ENCODE results near the gene MRTFA.

DNA sequence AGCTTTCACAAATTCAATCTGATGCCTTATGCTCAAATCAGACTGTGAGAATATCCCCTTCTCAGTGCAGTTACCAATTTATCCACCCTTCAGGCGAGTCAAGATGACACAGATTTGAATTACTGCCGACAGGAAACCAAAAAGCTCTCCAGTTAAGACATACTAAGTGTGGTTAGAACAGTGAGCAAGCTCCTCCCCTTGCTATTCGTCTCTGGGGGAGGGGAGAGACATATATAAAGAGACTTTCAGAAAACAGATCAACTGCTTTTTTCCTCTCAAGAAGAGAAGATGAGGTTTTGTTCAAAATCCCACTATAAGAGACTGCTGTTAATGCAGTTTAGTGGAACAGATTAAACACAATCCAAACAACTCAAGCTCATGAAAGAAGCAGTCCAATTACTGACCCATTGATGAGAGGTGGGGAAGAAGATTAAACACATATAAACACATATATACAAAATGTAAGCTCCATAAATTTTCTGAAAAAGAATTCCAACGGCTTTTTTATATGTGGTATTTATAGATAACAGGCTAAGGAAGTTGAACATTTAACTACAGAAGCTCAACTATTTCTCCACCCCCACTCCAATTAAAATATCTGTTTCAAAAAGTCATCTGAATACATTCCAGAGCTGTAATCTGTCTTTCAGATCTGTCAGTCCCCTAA, 102.7 kb downstream of the MRTFA start:
- TF ChIP-seq, protein P1, sequence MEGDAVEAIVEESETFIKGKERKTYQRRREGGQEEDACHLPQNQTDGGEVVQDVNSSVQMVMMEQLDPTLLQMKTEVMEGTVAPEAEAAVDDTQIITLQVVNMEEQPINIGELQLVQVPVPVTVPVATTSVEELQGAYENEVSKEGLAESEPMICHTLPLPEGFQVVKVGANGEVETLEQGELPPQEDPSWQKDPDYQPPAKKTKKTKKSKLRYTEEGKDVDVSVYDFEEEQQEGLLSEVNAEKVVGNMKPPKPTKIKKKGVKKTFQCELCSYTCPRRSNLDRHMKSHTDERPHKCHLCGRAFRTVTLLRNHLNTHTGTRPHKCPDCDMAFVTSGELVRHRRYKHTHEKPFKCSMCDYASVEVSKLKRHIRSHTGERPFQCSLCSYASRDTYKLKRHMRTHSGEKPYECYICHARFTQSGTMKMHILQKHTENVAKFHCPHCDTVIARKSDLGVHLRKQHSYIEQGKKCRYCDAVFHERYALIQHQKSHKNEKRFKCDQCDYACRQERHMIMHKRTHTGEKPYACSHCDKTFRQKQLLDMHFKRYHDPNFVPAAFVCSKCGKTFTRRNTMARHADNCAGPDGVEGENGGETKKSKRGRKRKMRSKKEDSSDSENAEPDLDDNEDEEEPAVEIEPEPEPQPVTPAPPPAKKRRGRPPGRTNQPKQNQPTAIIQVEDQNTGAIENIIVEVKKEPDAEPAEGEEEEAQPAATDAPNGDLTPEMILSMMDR (IDR thresholded peaks at IDR 0.05): no peak
- TF ChIP-seq TCF12 (IDR thresholded peaks at IDR 0.05) (peak; percentile 18; the same call in 1 of the 2 replicates), CHD2 (IDR thresholded peaks at IDR 0.05; ENCODE audit: low read length, partially characterized antibody) (no peak), GATA2 (CRISPR knock-in tag; IDR thresholded peaks at IDR 0.05) (no peak), POLR2AphosphoS5 (IDR thresholded peaks at IDR 0.05; ENCODE audit: low read depth, low read length) (no peak), MXI1 (IDR thresholded peaks at IDR 0.05; ENCODE audit: low read depth, low read length) (no peak)

Data from SK-N-SH (cell line).